ENCODE results near the gene STPG2.

DNA sequence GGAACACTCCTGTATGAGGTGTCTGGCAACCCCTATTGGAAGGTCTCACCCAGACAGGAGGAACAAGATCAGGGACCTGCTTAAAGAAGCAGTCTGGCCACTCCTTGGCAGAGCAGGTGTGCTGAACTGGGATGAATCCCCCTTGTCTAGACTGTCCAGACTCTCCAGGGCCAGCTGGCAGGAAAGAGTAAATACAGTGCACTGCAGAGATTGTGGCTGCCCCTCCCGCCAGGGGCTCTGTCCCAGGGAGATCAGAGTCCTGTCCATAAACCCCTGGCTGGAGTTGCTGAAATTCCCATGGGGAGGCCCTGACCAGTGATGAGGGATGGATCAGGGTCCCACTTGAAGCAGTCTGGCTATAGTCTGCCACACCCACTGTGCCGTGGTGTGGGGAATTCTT, 17.7 kb downstream of the STPG2 start:
- TF ChIP-seq, protein P1, sequence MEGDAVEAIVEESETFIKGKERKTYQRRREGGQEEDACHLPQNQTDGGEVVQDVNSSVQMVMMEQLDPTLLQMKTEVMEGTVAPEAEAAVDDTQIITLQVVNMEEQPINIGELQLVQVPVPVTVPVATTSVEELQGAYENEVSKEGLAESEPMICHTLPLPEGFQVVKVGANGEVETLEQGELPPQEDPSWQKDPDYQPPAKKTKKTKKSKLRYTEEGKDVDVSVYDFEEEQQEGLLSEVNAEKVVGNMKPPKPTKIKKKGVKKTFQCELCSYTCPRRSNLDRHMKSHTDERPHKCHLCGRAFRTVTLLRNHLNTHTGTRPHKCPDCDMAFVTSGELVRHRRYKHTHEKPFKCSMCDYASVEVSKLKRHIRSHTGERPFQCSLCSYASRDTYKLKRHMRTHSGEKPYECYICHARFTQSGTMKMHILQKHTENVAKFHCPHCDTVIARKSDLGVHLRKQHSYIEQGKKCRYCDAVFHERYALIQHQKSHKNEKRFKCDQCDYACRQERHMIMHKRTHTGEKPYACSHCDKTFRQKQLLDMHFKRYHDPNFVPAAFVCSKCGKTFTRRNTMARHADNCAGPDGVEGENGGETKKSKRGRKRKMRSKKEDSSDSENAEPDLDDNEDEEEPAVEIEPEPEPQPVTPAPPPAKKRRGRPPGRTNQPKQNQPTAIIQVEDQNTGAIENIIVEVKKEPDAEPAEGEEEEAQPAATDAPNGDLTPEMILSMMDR (conservative IDR thresholded peaks at IDR 0.05), result no peak
- TF ChIP-seq EZH2 (IDR thresholded peaks at IDR 0.05; ENCODE audit: low read depth), result no peak
